HepG2 (cell line): Measurements from ENCODE around the gene ZNF687. TPM values are rescaled to one million over a fixed set of nuclear protein-coding genes. Genes with fewer than 3 reads are reported as not detected.
A peak's percentile ranks its signal among the peaks of the same experiment; 100 is the strongest.

Source experiments
- AGO2 ChIP-seq: fragments of 200-400 bp; formaldehyde crosslinking; optimal IDR thresholded peaks from 2 replicates; pipeline ENCODE3; 2017; ENCODE audit warnings: mild to moderate bottlenecking, low read depth, low read length, moderate library complexity
- BCL6 ChIP-seq: IDR thresholded peaks from 2 replicates; pipeline ENCODE4 v1.6.1; 2016; ENCODE audit warnings: missing genetic modification reagents, missing compliant biosample characterization
- CBFB ChIP-seq: sonication (generic); formaldehyde crosslinking; IDR thresholded peaks from 2 replicates; pipeline ENCODE4 v1.4.0; 2020; ENCODE audit warnings: missing genetic modification reagents
- DR1 ChIP-seq: sonication (generic); formaldehyde crosslinking; IDR thresholded peaks from 2 replicates; pipeline ENCODE4 v1.8.0; 2021; ENCODE audit warnings: mild to moderate bottlenecking, missing genetic modification reagents, inconsistent platforms
- FOSL2 ChIP-seq: sonication (generic); formaldehyde crosslinking; IDR thresholded peaks from 2 replicates; pipeline ENCODE4 v1.4.0; 2020; ENCODE audit warnings: missing genetic modification reagents
- FOXK2 ChIP-seq: fragments of 450-650 bp; IDR thresholded peaks from 2 replicates; pipeline ENCODE4 v1.6.1; 2016
- HIVEP1 ChIP-seq: sonication (generic); formaldehyde crosslinking; IDR thresholded peaks from 2 replicates; pipeline ENCODE4 v1.4.0; 2020; ENCODE audit warnings: mild to moderate bottlenecking, missing genetic modification reagents
- PHF20 ChIP-seq: sonication (generic); formaldehyde crosslinking; IDR thresholded peaks from 2 replicates; pipeline ENCODE4 v1.5.0; 2020; ENCODE audit warnings: mild to moderate bottlenecking, missing genetic modification reagents
- THRA ChIP-seq: sonication (generic); formaldehyde crosslinking; IDR thresholded peaks from 2 replicates; pipeline ENCODE4 v1.4.0; 2020; ENCODE audit warnings: missing genetic modification reagents, borderline replicate concordance
- TOE1 ChIP-seq: sonication (generic); formaldehyde crosslinking; IDR thresholded peaks from 2 replicates; pipeline ENCODE4 v1.4.0; 2020; ENCODE audit warnings: mild to moderate bottlenecking, missing genetic modification reagents
- ZFP62 ChIP-seq: sonication (generic); formaldehyde crosslinking; IDR thresholded peaks from 2 replicates; pipeline ENCODE4 v1.4.0; 2020; ENCODE audit warnings: missing genetic modification reagents
- ZNF687 ChIP-seq: sonication (generic); formaldehyde crosslinking; IDR thresholded peaks from 2 replicates; pipeline ENCODE4 v1.5.1; 2020; ENCODE audit warnings: mild to moderate bottlenecking, missing genetic modification reagents, moderate library complexity
- ZNF713 ChIP-seq: sonication (generic); formaldehyde crosslinking; IDR thresholded peaks from 2 replicates; pipeline ENCODE4 v1.4.0; 2020; ENCODE audit warnings: mild to moderate bottlenecking, missing genetic modification reagents
- polyA plus RNA-seq, 8 experiments: library from polyadenylated mRNA; depleted of rRNA in 3 of 8; stranded (reverse) in 7 of 8; unstranded in 1 of 8; fragments of >200 nt; fragmentation: Illumina TruSeq in 4 of 8; extraction: Trizol in 4 of 8; gene quantifications; 2 replicates each; pipeline versions ENCODE4 v1.2.1 to v1.2.3, GENCODE V29; 2011 to 2016; ENCODE audit warnings: low read depth in 4 of 8, missing spikeins in 1 of 8, mixed read lengths in 1 of 8; ENCODE audit not compliant: insufficient read depth in 1 of 8
- total RNA-seq, 5 experiments: library from RNA; depleted of rRNA; stranded (reverse); fragments of >200 nt; fragmentation: Illumina TruSeq; extraction: Trizol; gene quantifications; 2 replicates each; pipeline ENCODE4 v1.2.3, GENCODE V29; 2016; ENCODE audit warnings: low read depth in 1 of 5
- TF ChIP-seq, protein P1 (sequence below): IDR thresholded peaks from 2 replicates; pipeline ENCODE4 v1.6.1; 2016; ENCODE audit warnings: control low read depth
- TF ChIP-seq, protein P2 (sequence below): fragments of 450-650 bp; IDR thresholded peaks from 2 replicates; pipeline ENCODE4 v1.6.1; 2017; ENCODE audit warnings: mild to moderate bottlenecking
- TF ChIP-seq, protein P3 (sequence below): sonication (generic); formaldehyde crosslinking; IDR thresholded peaks from 2 replicates; pipeline ENCODE4 v1.4.0; 2020; ENCODE audit warnings: low read depth, mild to moderate bottlenecking, missing genetic modification reagents
- TF ChIP-seq, protein P4 (sequence below): sonication (generic); formaldehyde crosslinking; IDR thresholded peaks from 2 replicates; pipeline ENCODE4 v1.5.0; 2020; ENCODE audit warnings: missing genetic modification reagents, mild to moderate bottlenecking, borderline replicate concordance

ZNF687 gene
- total and polyA plus RNA-seq, 2 of the 13 experiments (the other 11 are each of a cell fraction or from before 2014, with no cell fraction given) = 14.1 to 16.5 TPM

DNA sequence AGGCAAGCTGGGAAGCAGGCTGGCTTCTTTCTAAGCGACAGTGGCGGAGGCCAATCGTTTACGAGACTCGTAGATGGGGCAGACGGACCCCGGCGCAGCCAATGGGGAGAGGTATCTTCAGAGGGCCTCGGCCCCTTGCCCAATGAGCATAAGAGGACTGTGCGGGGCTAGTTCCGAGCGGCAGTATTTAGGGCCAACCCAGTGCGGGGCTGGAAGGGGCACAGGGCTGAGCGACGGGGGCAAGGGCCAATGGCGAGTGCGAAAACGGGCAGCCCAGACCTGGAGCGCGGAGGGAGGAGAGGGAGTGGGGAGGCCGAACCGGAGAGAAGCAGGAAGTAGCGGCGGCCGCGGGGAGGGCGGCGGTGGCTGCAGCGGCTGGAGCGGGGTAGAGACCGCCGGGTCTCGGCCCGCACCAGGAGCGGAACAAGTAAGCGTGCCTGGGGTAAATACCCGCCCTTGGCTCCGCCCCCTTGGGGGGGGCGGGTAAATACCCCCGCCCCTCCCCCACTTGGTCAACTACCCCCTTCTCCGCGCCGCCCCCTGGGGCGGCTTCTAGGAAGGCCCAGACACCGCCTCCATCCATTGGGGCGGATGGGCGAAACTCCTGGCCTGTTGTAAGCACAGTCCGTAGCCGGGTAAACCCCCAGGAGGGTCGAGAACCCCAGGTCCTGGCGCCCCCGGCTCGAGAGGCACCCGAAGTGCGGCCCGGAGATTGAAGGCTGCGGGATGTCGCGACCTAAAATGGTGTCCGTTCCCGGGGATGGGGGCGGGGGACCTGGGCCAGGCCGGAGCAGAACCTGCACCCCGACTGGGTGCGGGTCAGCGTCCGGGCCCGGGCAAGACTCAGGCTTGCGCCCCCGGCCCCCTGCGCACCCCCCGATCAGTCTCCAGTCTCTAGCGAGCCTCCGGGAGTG, at the start of gene ZNF687 (continued):
- TF ChIP-seq ZNF687 (peak; percentile 6; the same call in 1 of the 2 replicates), THRA (CRISPR knock-in tag) (no peak), FOXK2 (no peak; the same call in 1 of the 2 replicates), ZNF713 (CRISPR knock-in tag) (no peak), FOSL2 (CRISPR knock-in tag) (no peak), HIVEP1 (CRISPR knock-in tag) (no peak), BCL6 (CRISPR knock-in tag) (0 out of 2 replicates have a peak, but pooled peaks have one; percentile 15), PHF20 (CRISPR knock-in tag) (peak; percentile 66; the same call in 1 of the 2 replicates), DR1 (CRISPR knock-in tag) (peak; percentile 75), CBFB (CRISPR knock-in tag) (0 out of 2 replicates have a peak, but pooled peaks have one; percentile 31), TOE1 (no peak), AGO2 (peak; percentile 88), ZFP62 (CRISPR knock-in tag) (no peak)
- TF ChIP-seq, protein P1, sequence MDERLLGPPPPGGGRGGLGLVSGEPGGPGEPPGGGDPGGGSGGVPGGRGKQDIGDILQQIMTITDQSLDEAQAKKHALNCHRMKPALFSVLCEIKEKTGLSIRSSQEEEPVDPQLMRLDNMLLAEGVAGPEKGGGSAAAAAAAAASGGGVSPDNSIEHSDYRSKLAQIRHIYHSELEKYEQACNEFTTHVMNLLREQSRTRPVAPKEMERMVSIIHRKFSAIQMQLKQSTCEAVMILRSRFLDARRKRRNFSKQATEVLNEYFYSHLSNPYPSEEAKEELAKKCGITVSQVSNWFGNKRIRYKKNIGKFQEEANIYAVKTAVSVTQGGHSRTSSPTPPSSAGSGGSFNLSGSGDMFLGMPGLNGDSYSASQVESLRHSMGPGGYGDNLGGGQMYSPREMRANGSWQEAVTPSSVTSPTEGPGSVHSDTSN (CRISPR knock-in tag) = peak; percentile 100
- TF ChIP-seq, protein P2, sequence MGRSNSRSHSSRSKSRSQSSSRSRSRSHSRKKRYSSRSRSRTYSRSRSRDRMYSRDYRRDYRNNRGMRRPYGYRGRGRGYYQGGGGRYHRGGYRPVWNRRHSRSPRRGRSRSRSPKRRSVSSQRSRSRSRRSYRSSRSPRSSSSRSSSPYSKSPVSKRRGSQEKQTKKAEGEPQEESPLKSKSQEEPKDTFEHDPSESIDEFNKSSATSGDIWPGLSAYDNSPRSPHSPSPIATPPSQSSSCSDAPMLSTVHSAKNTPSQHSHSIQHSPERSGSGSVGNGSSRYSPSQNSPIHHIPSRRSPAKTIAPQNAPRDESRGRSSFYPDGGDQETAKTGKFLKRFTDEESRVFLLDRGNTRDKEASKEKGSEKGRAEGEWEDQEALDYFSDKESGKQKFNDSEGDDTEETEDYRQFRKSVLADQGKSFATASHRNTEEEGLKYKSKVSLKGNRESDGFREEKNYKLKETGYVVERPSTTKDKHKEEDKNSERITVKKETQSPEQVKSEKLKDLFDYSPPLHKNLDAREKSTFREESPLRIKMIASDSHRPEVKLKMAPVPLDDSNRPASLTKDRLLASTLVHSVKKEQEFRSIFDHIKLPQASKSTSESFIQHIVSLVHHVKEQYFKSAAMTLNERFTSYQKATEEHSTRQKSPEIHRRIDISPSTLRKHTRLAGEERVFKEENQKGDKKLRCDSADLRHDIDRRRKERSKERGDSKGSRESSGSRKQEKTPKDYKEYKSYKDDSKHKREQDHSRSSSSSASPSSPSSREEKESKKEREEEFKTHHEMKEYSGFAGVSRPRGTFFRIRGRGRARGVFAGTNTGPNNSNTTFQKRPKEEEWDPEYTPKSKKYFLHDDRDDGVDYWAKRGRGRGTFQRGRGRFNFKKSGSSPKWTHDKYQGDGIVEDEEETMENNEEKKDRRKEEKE = no peak
- TF ChIP-seq, protein P3, sequence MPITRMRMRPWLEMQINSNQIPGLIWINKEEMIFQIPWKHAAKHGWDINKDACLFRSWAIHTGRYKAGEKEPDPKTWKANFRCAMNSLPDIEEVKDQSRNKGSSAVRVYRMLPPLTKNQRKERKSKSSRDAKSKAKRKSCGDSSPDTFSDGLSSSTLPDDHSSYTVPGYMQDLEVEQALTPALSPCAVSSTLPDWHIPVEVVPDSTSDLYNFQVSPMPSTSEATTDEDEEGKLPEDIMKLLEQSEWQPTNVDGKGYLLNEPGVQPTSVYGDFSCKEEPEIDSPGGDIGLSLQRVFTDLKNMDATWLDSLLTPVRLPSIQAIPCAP (CRISPR knock-in tag) = no peak
- TF ChIP-seq, protein P4, sequence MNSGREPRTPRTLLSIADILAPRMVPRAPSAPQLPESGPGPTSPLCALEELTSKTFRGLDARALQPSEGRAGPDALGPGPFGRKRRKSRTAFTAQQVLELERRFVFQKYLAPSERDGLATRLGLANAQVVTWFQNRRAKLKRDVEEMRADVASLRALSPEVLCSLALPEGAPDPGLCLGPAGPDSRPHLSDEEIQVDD = peak; percentile 17; the same call in 1 of the 2 replicates
